Muscle layer of duodenum (tissue), 2 donors: Measurements from ENCODE around the gene ABHD12B.

Source experiments
- H3K27ac ChIP-seq: one replicate; pipeline ENCODE4 v1.7.0; 2013; ENCODE audit warnings: mild to moderate bottlenecking, low read length
- H3K27me3 ChIP-seq: one replicate; pipeline ENCODE4 v1.7.0; 2013; ENCODE audit warnings: low read depth, mild to moderate bottlenecking, control low read depth, low read length
- H3K36me3 ChIP-seq, 2 donors: one replicate each; pipeline ENCODE4 v1.7.0; 2013; ENCODE audit warnings: low read length in 2 of 2, control low read depth in 1 of 2, mild to moderate bottlenecking in 1 of 2; ENCODE audit not compliant: insufficient read depth in 2 of 2, control insufficient read depth in 1 of 2
- H3K4me1 ChIP-seq, 2 donors: one replicate each; pipeline ENCODE4 v1.7.0; 2013; ENCODE audit warnings: low read length in 2 of 2, mild to moderate bottlenecking in 2 of 2, control low read depth in 1 of 2, moderate library complexity in 1 of 2; ENCODE audit not compliant: insufficient read depth in 2 of 2, control insufficient read depth in 1 of 2
- H3K4me3 ChIP-seq, 2 donors: one replicate each; pipeline ENCODE4 v1.7.0; 2013; ENCODE audit warnings: low read length in 2 of 2, low read depth in 1 of 2, mild to moderate bottlenecking in 1 of 2
- H3K9me3 ChIP-seq, 2 donors: one replicate each; pipeline ENCODE4 v1.7.0; 2013; ENCODE audit warnings: low read length in 2 of 2, control low read depth in 1 of 2, mild to moderate bottlenecking in 1 of 2; ENCODE audit not compliant: control insufficient read depth in 1 of 2
- donor health status: healthy.

ABHD12B gene

DNA sequence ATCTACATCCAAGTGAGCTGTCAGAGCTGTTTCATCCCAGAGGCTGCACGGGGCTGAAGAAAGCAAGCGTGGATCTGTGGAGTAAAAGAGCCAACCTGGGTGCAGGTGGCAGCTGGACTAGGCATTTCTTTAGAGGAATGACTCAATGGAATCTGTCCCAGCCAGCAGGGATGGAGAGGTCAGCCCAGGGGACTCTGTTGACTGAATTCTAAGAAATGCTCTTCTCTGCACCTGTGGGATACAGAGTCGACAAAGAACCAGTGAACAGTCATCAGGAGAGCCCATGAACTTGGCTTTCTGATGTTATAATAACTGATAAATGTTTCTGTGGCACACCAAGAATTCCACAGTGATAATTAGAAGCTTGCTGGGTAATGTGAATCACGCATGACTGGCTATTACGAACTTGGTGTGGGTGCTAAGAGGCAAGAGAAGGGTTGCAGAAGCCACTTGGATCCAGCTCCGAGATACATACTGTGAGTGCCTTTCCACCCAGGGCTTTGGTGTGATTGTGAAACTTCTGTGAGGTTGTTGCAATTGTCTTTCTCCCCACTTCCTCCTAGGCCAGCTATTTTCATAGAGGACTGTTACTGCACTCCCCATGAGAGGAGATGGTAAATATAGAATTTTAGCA lies 56.3 kb downstream of the ABHD12B start:
- Histone ChIP-seq H3K9me3 (no peaks in the 10 kb centered on the region), H3K27me3 (no peaks in the 10 kb centered on the region), H3K36me3 (peaks cover 12 to 48% of the 10 kb centered on the region in 2 donors), H3K27ac (no peak overlapping the region), H3K4me3 (no peak overlapping the region), H3K4me1 (no peaks in the 10 kb centered on the region)

DNA sequence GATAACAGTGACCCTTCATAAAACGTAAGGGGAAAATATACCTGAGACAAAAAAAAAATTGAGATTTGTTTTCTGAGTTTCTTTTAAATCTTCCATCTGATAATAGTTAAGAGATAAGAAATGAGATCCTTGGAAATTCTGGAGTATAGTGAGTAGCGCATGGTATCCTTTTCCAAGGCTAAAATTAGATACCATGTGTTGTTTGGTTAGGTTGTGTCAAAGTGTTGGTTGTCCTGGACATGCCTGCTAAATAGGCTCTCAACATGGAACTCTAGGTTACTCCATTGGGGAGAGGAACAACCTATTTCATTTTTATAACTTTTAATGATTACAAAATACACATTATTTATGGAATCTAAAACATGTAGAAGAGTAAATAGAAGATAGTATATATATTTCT lies 57.7 kb downstream of the ABHD12B start:
- Histone ChIP-seq H3K27me3 (no peaks in the 10 kb centered on the region), H3K36me3 (peaks cover 12 to 46% of the 10 kb centered on the region in 2 donors), H3K27ac (no peak overlapping the region), H3K4me3 (no peak overlapping the region), H3K9me3 (no peaks in the 10 kb centered on the region), H3K4me1 (no peaks in the 10 kb centered on the region)

DNA sequence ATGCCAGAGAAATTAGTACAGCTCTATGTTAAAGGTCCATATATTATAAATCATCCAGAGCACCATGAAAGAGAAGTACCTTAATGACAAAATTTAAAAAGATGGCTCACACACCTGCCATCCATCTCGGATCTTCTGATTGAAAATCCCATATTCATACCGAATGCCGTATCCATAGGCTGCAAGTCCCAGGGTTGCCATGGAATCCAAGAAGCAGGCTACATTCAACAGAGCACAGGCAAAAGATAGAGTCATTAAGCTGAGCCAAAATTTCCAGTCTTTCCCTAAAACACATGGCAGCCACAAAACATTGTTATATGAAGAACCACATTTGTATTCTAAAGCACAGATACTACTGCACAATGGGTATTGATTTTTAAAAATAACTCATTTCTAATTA lies 59.7 kb downstream of the ABHD12B start:
- H3K36me3 ChIP-seq, result peaks cover 23 to 53% of the 10 kb centered on the region in 2 donors
- no peaks in the 10 kb centered on the region for H3K27me3 ChIP-seq
- no peak overlapping the region for H3K27ac ChIP-seq
- no peaks in the 10 kb centered on the region for H3K4me1 ChIP-seq
- H3K9me3 ChIP-seq, result no peaks in the 10 kb centered on the region
- no peak overlapping the region for H3K4me3 ChIP-seq

DNA sequence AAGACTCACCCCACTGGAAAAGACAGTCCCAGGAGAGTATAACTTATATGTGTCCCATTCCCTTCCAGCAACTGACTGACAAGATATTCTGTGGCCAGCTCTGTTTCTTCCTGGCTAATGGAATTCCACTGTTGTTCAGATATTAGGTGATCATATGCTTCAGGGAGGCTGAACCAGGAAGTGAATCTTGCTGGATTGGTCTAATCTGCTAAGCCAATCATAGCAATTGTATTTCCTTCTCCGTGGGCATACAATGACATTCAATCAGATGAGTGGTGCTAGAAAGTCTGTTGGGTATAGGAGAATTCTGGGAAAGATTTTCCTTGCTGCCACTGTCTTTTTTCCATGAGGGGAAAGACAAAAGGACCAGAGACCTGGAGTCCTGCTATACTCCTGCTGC lies 60.3 kb downstream of the ABHD12B start:
- H3K9me3 ChIP-seq, result no peaks in the 10 kb centered on the region
- H3K36me3 ChIP-seq, result peaks cover 23 to 55% of the 10 kb centered on the region in 2 donors
- no peaks in the 10 kb centered on the region for H3K27me3 ChIP-seq
- no peak overlapping the region for H3K4me3 ChIP-seq
- H3K27ac ChIP-seq, result no peak overlapping the region
- no peaks in the 10 kb centered on the region for H3K4me1 ChIP-seq

DNA sequence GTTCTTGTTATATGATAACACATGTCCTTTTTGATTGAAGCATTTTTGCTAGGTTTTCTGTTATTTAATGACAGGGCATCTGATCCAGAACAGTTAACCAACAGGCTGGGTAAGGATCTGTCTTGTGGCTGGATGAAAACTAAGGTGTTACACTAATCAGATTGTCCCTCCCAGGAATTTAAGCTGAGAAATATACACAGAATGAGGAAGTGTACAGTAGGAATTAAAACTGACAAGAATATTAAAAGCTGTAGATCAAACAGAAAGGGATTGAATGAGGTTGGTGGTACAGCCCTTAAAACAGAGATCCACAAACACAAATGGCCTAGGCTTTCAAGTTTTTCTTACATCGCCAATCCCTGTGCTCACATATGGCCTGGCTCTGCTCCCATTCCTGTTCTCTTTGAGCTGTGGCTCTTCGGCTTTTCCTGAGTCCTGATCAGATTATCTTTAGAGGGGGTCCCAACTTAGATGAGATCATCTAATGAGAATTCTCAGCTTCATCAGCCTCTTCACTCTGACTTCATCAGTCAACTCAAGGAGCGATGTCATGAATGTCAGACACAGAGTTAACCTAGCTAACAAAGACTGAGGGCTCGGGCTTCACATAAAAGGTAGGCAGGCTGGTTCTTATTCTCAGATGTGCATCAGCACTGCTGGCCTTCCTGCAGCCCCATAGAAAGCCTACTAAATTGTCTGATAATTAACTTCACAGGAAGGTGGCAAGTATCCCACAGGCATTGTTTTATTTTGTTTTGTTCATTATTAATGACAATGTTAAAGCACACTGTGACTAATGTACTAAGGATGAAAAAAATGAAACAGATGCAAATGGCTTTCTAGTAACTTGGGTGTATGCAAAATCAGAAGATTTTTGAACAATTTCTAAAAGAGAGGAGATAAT lies 61.0 kb downstream of the ABHD12B start:
- Histone ChIP-seq H3K4me1 (no peaks in the 10 kb centered on the region), H3K27me3 (no peaks in the 10 kb centered on the region), H3K27ac (no peak overlapping the region), H3K4me3 (no peak overlapping the region), H3K36me3 (peaks cover 19 to 52% of the 10 kb centered on the region in 2 donors), H3K9me3 (no peaks in the 10 kb centered on the region)

DNA sequence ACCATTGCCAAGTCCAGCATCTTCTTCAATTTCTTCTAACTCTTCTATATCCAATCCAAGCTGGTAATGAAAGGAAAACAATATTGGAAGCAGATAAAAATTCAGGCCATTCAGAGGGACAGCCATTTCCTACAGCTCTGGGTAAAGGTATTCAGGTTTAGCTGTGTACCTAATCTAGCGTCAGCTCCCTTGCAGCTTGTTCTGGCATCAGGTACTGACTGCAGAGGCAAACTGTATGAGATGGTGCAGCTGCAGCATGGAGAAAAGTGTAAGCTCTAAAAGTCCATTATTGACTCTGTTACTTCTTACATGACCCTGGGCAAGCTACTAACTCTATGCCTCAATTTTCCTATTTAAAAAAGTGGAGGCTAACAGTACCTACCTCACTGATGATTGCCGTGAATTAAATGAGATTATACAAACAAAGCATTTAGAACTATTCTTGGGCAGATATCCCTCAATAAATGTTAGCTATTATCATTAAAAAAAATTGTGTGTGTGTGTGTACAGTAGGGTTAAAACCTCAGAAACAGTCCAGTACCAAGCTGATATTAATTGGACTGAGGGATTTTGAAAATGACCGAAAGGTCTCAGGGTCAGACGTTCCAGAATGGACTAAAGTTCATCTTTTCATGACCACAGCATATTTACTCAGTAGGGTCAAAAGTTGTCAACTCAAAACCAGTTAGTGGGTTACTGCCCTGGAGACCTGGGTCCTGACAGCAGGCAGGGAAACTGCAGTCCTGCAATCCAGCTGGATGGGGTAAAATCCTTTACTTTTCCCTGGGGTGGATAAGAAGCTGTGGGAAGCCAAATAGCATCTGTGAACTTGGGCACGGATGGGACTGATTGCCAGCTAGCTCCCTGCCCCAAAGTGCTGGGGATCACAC lies 63.5 kb downstream of the ABHD12B start:
- H3K36me3 ChIP-seq, result peaks cover 17 to 35% of the 10 kb centered on the region in 2 donors
- H3K27ac ChIP-seq, result no peak overlapping the region
- H3K27me3 ChIP-seq, result no peaks in the 10 kb centered on the region
- H3K9me3 ChIP-seq, result no peaks in the 10 kb centered on the region
- H3K4me3 ChIP-seq, result no peak overlapping the region
- H3K4me1 ChIP-seq, result no peaks in the 10 kb centered on the region

DNA sequence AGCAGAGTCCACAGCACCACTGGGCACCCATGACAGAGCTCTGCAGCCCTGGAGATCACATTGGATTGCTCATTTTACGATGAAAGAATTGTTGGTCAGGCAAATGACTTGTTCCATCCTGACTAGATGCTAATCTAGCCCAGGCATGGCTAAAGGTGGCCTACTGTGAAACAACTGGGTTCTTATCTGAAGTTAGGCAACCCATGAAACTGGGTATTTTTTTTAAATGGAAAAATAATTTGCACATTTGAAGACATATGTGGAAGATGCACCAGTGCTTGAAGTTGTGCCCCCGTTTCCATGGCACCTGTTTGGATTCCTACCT lies 64.1 kb downstream of the ABHD12B start:
- Histone ChIP-seq H3K9me3 (no peaks in the 10 kb centered on the region), H3K4me1 (no peaks in the 10 kb centered on the region), H3K27ac (no peak overlapping the region), H3K4me3 (no peak overlapping the region), H3K27me3 (no peaks in the 10 kb centered on the region), H3K36me3 (peaks cover 16 to 29% of the 10 kb centered on the region in 2 donors)

DNA sequence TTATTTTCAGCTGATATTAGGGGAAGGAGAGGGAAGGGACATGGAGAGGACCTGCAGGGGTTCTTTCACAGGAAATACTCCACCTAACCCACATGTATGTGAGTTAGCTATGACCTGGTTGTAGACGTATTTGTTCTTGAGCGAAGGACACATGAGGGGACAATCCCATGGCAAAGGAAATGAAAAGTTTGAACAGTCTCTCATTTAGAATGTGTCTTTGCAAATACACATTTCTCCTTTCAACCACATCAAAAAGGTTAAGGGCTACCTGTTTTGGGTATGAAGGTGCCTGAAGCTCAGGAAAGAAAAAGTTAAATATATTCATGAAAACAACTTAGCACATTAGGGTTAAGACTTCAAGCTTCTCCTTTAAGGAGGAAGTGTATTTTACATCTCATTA lies 65.0 kb downstream of the ABHD12B start:
- H3K36me3 ChIP-seq, result peaks cover 11 to 23% of the 10 kb centered on the region in 2 donors
- no peak overlapping the region for H3K4me3 ChIP-seq
- H3K27ac ChIP-seq, result no peak overlapping the region

DNA sequence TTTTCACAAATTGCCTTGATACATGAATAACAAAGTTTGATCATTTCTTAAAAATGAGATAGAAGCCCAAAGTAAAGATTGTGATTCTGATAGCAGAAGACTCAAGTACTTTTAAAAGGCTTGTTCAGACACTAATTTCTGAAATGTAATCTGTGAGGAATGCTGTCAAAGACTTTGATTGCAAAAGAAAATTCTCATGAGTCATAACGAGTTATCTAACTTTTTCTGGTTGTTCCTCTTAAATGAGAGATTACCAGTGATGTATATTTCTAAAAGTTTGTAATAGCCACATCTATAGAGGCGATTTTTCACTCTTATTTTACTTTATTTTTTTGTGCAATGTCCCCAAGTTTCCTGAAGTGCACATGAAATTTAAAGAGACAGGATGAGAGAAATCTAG lies 65.5 kb downstream of the ABHD12B start:
- no peaks in the 10 kb centered on the region for H3K27me3 ChIP-seq
- no peaks in the 10 kb centered on the region for H3K9me3 ChIP-seq
- H3K4me3 ChIP-seq, result no peak overlapping the region
- no peaks in the 10 kb centered on the region for H3K4me1 ChIP-seq
- peaks cover 11 to 19% of the 10 kb centered on the region in 2 donors for H3K36me3 ChIP-seq
- H3K27ac ChIP-seq, result no peak overlapping the region

More for the DNA sequence above, 65.0 kb downstream of the ABHD12B start:
- H3K9me3 ChIP-seq, result no peaks in the 10 kb centered on the region
- no peaks in the 10 kb centered on the region for H3K4me1 ChIP-seq
- no peaks in the 10 kb centered on the region for H3K27me3 ChIP-seq

DNA sequence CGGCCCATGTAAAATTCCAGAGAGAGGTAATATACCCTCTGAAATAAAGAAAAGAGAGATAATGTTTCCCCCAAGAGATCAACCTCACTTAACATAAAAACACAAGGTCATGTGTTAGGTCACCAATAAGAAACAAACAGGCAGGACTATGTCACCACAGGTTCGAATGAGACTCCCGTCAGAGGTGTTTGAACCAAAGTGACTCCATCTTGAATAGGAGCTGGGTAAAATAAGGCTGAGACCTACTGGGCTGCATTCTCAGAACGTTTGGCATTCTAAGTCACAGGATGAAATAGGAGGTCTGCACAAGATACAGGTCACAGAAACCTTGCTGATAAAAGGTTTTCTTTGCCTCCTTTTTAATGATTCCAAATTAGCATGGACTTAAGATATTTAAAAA lies 65.9 kb downstream of the ABHD12B start:
- Histone ChIP-seq H3K36me3 (peaks cover 11 to 15% of the 10 kb centered on the region in 2 donors), H3K9me3 (no peaks in the 10 kb centered on the region), H3K27me3 (no peaks in the 10 kb centered on the region), H3K4me3 (no peak overlapping the region), H3K4me1 (no peaks in the 10 kb centered on the region), H3K27ac (no peak overlapping the region)

DNA sequence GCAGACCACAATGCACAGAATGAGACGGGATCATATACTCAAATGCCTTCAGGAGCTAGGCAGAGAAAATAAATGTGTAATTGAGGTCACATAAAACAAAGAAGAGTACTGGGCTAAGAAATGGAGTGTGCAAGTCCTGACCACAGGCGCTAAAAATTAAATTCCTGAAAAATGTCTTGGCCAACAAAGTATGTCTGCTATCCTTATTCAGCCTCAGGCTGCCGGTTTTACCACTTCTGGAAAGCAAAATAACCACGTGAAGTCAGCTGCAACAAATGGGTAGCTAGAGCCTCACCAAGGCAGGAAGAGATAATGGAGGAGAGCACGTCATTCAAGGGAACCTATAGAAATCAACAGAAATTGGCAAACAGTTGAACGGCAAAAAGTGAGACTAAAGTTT lies 69.3 kb downstream of the ABHD12B start:
- H3K9me3 ChIP-seq, result no peaks in the 10 kb centered on the region
- H3K36me3 ChIP-seq, result peaks cover under 1 to 7% of the 10 kb centered on the region in 2 donors
- H3K4me1 ChIP-seq, result no peaks in the 10 kb centered on the region

More for the DNA sequence above, 69.3 kb downstream of the ABHD12B start:
- no peak overlapping the region for H3K4me3 ChIP-seq
- H3K27me3 ChIP-seq, result no peaks in the 10 kb centered on the region
- H3K27ac ChIP-seq, result no peak overlapping the region
